Glomerular visceral epithelial cell (primary cell): Measurements from ENCODE around the gene MAST3.

Experiments used
- DNase-seq: peaks from one replicate; pipeline ENCODE4 v3.0.0-alpha.2; 2016; ENCODE audit errors: extremely low spot score

The MAST3 gene

DNA sequence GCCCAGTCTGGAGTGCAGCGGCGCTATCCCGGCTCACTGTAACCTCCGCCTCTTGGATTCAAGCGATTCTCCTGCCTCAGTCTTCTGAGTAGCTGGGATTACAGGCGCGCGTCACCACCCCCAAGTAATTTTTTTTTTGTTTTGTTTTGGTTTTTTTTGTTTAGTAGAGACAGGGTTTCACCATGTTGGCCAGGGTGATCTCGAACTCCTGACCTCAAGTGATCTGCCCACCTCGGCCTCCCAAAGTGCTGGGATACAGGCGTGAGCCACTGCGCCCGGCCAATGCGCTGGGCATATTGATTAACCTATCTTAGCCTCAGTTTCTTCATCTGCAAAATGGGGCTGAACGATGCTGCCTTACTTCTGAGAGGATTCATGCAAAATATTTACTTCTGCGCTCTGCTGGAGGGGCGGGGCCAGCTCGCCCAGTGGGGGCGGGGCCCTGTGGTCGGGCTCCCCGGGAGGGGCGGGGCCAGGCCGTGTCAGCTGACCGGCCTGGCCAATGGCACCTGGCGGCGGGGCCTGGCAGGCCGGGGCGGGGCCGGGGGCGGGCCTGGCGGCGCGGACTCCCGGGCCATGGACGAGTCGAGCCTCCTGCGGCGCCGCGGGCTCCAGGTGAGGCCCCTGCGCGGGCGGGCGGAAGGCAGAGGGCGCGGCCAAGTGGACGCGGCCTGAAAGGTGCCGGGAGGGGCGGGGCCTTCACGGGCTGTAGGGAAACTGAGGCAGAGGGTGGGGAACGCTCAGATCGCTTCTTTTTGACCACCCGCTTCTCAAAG, at the start of gene MAST3:
MAST3 (plus strand) TSS at position 562 of the 776 bp plus-strand sequence; CDS start at position 577, 15 bp downstream.
- peak; percentile 81 for DNase-seq

GRCh38 chr19:18049385-18049784, 48.2 kb upstream of the MAST3 start:
- no peak for DNase-seq

DNA sequence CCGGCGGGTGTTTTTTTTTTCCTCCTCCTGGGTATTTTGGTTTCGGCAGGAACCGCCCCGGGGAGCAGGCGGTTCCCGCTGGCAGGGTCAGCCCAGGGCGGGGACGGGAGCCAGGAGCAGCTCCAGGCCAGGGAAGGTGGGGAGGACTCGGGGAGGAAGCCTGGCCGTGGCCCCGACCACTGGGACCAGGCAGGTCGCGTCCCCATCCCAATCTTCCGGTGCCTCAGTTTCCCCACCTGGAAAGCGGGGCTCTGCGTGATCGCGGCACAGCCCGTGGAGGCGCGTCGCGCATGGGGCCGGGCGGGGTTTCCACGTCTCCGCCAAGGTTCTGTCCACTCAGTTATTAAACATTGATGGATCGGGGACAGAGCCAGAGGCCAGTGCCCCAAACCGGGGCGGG, 45.7 kb upstream of the MAST3 start:
- DNase-seq = no peak

DNA sequence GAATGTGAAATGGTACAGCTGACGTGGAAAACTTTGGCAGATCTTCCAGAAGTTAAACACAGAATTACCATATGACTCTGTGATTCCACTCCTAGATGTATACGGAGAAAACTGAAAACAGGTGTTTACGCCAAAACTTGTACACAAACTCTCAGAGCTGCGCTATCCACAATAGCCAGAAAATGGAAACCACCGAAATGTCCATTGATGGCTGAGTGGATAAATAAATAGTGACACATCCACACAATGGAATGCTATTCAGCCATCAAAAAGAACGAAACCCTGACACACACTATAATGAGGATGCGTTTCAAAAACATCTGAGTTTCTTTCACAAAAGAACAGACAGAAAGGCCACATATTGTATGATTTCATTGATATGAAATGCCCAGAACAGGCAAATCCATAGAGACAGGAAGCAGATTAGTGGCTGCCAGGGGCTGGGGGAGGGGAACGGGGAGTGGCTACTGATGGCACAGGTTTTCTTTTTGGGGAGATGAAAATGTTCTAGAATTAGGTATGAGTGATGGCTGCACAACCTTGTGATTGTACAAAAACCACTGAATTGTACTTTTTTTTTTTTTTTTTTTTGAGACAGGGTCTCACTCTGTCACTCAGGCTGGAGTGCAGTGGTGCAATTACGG, 43.9 kb upstream of the MAST3 start:
- DNase-seq = no peak

DNA sequence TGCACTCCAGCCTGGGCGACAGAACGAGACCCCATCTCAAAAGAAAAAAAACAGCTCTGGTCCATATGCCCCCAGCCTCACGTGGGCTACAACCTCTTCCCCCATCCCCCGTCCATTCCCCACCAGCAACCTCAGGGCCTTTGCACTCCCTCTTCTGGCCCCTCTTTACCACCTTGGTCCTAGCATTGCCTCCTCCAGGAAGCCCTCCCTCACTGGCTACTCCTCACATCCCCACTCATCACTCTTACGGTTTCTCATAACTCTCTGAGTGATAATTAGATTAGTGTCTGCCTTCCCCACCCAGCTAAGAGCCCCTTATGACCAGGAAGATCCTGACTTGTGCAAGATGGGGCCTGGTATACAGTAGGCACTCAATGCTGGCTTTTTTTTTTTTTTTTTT, 41.6 kb upstream of the MAST3 start:
- DNase-seq = no peak

DNA sequence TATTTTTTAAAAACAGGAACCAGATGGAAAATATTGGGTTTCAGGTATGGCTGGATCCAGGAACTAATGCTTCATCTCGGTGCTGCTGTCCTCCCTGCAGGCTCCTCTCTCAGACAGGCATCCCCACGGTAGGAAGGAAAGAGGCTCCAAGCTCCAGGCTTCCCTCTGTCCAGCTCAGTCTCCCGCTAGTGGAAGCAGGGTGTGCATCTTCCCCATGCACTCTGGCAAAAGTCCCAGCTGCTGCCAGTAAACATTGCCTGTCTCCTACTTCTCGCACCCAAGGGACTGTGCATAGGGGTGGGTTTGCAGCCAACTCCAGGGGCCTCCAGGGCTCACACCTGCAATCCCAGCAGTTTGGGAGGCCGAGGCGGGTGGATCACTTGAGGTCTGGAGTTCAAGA, 40.0 kb upstream of the MAST3 start:
- DNase-seq = no peak

DNA sequence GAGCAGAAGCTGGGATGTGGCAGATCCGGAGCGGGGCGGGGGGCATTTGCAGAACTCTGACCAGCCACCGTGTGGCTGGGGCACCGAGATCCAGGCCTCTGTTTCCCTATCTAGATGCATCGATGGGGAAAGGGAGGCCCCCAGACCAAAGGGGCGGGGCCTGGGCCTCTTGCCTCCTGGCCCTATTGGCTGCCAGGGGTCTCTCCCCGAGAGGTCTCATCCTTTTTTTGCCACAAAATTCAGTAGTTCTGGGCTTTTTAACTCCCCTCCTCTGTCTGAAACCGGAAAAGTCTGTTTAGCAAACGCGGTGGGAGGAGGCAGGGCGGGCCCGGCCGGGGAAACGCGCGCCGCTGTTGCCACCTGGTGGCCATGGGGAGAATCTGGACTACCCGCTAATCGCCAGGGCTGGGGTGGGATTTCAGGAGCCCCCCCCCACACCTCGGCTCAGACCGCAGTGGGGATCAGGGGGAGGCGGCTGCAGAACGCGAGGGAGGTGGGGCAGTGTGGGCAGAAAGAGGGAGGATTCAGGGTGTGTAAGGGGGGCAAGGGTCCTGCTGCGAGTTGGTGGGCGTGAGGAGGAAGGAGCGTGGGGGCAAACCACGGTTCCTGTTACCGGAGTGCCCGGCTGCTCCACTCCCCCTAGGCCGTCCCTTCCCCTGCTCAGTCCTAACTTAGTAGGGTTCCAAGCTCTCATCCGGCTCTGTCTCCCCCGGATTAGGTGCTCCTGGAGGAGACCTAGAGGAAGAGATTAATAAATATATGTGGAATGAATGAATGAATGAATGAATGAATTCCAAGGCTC, 39.2 kb upstream of the MAST3 start:
- peak; percentile 76 for DNase-seq

DNA sequence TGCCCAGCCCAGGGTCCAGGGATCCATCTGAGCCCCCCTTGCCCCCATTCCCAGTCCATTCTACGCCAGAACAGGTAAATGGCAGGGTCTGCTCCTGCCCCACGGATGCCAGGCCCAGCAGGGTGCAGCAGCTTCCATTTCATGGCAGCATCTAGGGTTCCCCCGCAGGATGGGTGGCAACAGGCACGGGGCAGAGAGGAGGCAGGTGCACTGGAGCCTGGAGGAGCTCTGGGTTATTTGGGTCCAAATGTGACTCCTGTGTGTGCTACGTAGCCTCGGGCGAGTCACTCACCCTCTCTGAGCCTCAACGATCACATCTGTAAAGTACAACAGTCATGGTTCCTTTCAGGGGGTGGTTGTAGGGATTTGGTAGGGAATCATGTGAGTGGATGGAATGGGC, 38.3 kb upstream of the MAST3 start:
- DNase-seq = no peak

GRCh38 chr19:18059902-18060301, 37.7 kb upstream of the MAST3 start:
- no peak for DNase-seq

DNA sequence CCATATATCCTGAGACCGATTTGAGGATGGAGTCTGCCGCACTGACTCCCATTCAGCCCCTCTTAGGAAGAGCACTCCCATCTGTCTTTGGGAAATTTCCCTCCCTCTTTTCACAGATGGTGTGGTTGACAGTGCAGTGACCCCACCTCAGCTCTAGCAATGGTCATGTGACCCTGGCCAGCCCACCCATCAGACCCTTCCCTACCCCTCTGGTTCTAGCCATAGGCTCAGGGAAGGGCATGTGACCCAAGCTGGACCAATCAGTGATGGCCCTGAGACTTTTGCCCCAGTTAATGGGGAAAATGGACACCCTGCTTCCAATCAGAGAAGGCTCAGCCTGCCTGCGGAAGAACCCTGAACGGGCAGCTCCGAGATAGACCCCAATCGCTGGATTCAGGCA, 37.1 kb upstream of the MAST3 start:
- DNase-seq = no peak

- DNase-seq = no peak
Observed at GRCh38 chr19:18062028-18062427, 35.5 kb upstream of the MAST3 start.

- DNase-seq = peak; percentile 44
Observed at GRCh38 chr19:18063463-18063862, 34.1 kb upstream of the MAST3 start.

DNA sequence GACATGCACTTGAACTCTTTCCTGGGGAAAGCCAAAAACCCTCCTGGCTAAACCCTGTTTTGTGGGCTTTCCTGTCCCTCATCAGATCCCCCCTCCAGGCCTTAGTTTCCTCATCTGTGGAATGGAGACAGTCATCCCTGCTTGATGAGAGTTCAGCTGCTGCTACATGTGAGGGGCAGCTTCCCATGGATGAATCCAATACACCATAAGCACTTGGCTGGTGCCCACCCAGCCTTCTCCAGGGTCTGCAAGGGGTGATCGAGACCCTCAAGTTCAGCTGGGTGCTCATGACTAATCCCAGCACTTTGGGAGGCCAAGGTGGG, 32.4 kb upstream of the MAST3 start:
- no peak for DNase-seq

- no peak for DNase-seq
Observed at GRCh38 chr19:18068395-18068794, 29.2 kb upstream of the MAST3 start.

DNA sequence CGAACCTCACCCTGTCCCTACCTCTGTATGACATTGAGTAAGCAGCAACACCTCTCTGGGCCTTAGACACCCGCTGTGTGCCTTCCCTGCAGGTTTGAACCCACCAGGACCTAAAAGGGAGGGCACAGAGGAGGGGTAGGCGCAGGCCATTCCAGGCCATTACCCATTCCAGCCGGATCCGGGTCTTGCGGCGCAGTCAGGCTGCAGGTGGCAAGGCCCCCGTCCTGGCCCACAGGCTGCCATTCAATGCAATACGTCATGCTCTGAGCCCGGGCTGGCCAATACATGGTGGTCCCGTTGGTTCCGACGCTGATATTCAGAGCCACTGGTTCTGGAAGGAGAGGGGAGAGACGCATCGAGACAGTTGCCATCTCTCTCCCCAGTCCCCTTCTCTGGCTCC, 28.2 kb upstream of the MAST3 start:
- no peak for DNase-seq

- no peak for DNase-seq
Observed at GRCh38 chr19:18070181-18070580, 27.4 kb upstream of the MAST3 start.

DNA sequence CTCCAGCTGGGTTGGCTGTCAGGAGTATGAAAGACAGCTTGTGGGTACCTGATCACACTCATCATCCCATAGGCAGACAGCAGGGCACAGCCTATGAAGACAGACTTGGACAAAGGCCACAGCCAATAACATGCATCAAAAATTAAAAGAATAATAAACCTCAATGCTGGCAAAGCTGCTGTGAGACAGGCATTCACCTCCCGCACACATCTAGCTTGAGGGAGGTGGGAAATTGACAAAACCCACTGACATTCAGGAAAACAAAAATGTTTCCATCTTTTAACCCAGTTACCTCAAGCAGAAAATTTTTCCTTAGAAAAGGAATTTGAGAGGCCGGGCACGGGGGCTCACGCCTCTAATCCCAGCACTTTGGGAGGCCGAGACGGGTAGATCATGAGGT, 25.2 kb upstream of the MAST3 start:
- no peak for DNase-seq

DNA sequence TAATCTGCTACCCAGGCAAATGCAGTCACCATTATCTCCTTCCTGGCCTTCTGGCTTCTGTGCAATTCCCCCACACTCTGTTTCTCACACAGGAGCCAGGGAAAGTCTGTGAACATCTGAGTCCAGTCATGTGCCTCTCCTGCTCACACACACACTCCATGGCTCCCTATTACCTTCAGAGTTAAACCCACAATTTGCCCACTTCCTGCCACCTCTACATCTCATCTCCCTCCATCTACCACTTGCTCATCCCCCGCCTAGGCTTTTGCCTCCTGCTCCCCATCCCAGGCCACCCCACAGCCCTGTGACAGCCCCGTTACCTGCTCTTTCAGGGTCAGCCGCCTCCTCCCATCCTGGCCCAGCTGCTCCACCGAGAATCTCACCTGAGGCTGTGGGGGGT, 24.4 kb upstream of the MAST3 start:
- no peak for DNase-seq

- DNase-seq = no peak
Observed at GRCh38 chr19:18074192-18074591, 23.4 kb upstream of the MAST3 start.

- no peak for DNase-seq
Observed at GRCh38 chr19:18083929-18084684, 13.5 kb upstream of the MAST3 start.

DNA sequence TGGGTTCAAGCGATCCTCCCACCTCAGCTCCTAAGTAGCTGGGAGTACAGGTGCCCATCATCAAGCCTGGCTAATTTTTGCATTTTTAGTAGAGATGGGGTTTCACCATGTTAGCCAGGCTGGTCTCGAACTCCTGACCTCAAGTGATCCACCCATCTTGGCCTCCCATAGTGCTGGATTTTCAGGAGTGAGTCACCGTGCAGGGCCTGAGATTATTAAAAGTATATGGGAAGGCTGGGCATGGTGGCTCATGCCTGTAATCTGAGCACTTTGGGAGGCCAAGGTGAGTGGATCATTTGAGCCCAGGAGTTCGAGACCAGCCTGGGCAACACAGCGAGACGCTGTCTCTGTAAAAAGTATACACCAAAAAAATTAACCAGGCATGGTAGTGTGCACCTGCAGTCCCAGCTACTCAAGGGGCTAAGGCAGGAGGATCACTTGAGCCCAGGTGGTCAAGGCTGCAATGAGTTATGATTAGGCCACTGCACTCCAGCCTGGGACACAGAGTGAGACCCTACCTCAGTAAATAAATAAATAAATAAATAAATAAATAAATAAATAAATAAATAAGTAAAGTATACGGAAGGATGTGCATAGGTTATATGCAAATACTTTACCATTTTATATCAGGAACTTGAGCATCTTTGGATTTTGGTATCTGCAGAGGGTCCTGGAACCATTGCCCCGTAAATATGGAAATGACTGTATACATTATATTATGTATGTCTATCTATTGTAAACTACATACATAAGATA, 11.7 kb upstream of the MAST3 start:
- no peak for DNase-seq
